Ovary (tissue), 9 donors: ENCODE results near the gene CDK18. TPM values are rescaled to one million over a fixed set of nuclear protein-coding genes. Genes with fewer than 3 reads are reported as not detected.

ENCODE experiments used
- DNase-seq, 5 donors: peaks; one replicate each; pipeline ENCODE4 v3.0.0-alpha.2; 2019 to 2020
- H3K27ac ChIP-seq, 2 donors: fragments of 200-600 bp; one replicate each; pipeline versions ENCODE4 v1.5.1 to v1.8.0; 2019 to 2022
- H3K27me3 ChIP-seq: fragments of 200-600 bp; one replicate; pipeline ENCODE4 v1.8.0; 2022
- H3K36me3 ChIP-seq: fragments of 200-600 bp; sonication (generic); one replicate; pipeline ENCODE4 v1.5.1; 2019
- H3K4me1 ChIP-seq: one replicate; pipeline ENCODE4 v1.8.1; 2013; ENCODE audit warnings: mild to moderate bottlenecking, moderate library complexity; ENCODE audit not compliant: insufficient read depth
- H3K4me3 ChIP-seq: fragments of 200-600 bp; sonication (generic); one replicate; pipeline ENCODE4 v1.5.1; 2017
- H3K9me3 ChIP-seq, 2 donors: fragments of 200-600 bp in 1 of 2; sonication (generic) in 1 of 2; one replicate each; pipeline versions ENCODE4 v1.5.1 to v1.8.1; 2013 to 2019; ENCODE audit warnings: mild to moderate bottlenecking in 1 of 2, moderate library complexity in 1 of 2
- CTCF ChIP-seq, 3 donors: fragments of 450-650 bp in 2 of 3; fragments of 200-600 bp in 1 of 3; IDR thresholded peaks; one replicate each; pipeline versions ENCODE4 v1.5.1 to v1.8.0; 2016 to 2022; ENCODE audit warnings: antibody characterized with exemption in 3 of 3, mild to moderate bottlenecking in 1 of 3
- EP300 ChIP-seq: sonication (generic); formaldehyde crosslinking; IDR thresholded peaks from one replicate; pipeline ENCODE4 v1.6.1; 2017; ENCODE audit warnings: antibody characterized with exemption
- POLR2A ChIP-seq: fragments of 450-650 bp; IDR thresholded peaks from one replicate; pipeline ENCODE4 v1.6.1; 2017; ENCODE audit warnings: antibody characterized with exemption, mild to moderate bottlenecking, moderate library complexity
- WGBS, 3 donors: extraction: QIAGEN DNeasy Blood & Tissue Kit in 1 of 3; methylation state at CpG; one replicate each; pipeline versions ENCODE4 v1.1.5 to v1.1.7; 2013 to 2017; 5-methylcytosine and 5-hydroxymethylcytosine counted together
- intact Hi-C, 4 donors: fragments of 100-400 bp; cut with DNase I; formaldehyde crosslinking; loops; one replicate each; pipeline versions ENCODE4 v1.11.0 to v1.15.1; 2022 to 2023
- polyA plus RNA-seq, 2 donors: library from polyadenylated mRNA; stranded (reverse); fragments of 200-250 nt in 1 of 2; fragments of 350-450 nt in 1 of 2; fragmentation: Illumina TruSeq in 1 of 2; extraction: RNeasy Lipid Tissue Mini Kit (QIAGEN cat#74804) in 1 of 2; gene quantifications; one replicate each; pipeline ENCODE4 v1.2.3, GENCODE V29; 2013 to 2014
- total RNA-seq, 7 donors: library from RNA; depleted of rRNA in 2 of 7; stranded (reverse); fragments of >200 nt in 2 of 7; fragmentation: NEBNext Ultra II Directional in 3 of 7; extraction: Animal tissue kit (Norgen Biotek cat#: 25700) in 3 of 7; gene quantifications; one replicate each; pipeline versions ENCODE4 v1.1.0 to v1.2.4, GENCODE V29; 2016 to 2023
- donor health status: DM: no; HTN: no; CAD: no; lungs with moderate emphysema.
- donor health status: DM: no; HTN: no; CAD: no.
- donor health status: Bipolar disorder and iron deficiency.
- donor health status: DM: yes; HTN: yes; CAD: no.
- donor health status: DM: no; HTN: no; CAD: no.
- donor health status: DM: yes; HTN: yes; CAD: no.

The CDK18 gene
- total and polyA plus RNA-seq, 9 donors, result 6.3 to 31.5 (median 18.8) TPM

GRCh38 chr1:205499789-205500188, 4.7 kb upstream of the CDK18 start:
- WGBS, 3 donors, result 63 to 82% (median 65%) methylated on average over 3 of the region's 3 CpGs
- no peaks in the 10 kb centered on the region for H3K36me3 ChIP-seq
- DNase-seq, result no peak
- H3K27me3 ChIP-seq, result no peaks in the 10 kb centered on the region
- TF ChIP-seq EP300, result no peak
- no peak for TF ChIP-seq POLR2A
- TF ChIP-seq CTCF (IDR thresholded peaks at IDR 0.05), result no peak
- no peak overlapping the region for H3K4me3 ChIP-seq
- no peaks in the 10 kb centered on the region for H3K9me3 ChIP-seq
- peaks cover 3% of the 10 kb centered on the region for H3K4me1 ChIP-seq
- intact Hi-C loops, result no loop called here
- H3K27ac ChIP-seq, result no peak overlapping the region

DNA sequence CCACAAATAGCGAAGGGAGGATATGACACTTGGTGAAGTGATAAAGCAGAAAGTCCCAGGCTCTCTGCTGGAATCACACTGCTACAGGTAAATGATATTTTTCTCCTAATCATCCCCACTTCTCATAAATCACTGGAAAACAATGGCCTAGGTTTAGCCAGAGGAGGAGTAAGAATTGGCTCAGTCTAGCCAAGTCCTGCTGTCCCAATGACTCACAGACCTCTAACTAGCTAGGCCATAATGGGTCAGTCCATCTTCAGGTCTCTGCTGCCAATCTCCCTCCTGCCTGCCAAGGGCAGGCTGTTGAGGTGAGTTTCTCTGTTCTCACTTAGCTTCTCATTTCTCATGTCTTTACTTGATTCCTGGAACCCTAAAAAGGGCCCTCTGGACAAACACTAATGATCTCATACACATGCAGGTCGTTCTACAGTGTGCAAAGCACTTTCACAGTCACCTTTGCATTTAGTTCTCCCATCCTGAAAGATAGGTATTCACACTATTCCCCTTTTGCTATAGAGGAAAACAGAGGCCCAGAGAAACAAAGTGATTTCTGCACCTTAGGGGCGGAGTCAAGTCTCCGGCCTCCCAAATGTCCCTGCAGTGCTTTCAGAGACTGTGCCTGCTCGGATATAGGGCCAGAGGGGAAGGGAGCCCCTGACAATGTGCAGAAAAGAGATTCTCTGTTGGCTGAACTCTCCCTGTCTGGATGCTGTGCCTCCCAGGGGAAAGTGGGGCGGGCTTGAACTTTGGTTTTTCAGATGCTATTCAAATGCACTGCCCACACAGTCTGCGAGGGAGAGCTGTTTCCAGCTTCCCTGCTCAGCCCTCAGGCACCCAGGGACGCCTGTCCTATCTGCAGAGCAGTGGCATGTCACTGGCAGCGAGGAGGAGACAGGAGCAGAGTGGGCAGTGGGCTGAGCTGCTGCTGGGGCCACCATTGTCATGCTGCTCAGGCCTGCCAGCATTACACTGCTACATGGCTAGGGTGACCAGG, 3.9 kb upstream of the CDK18 start:
- H3K27ac ChIP-seq, result no peak overlapping the region
- TF ChIP-seq CTCF (IDR thresholded peaks at IDR 0.05) (no peak), EP300 (no peak), POLR2A (no peak)
- H3K9me3 ChIP-seq, result no peaks in the 10 kb centered on the region
- H3K27me3 ChIP-seq, result no peaks in the 10 kb centered on the region
- H3K36me3 ChIP-seq, result no peaks in the 10 kb centered on the region
- intact Hi-C loops, result no loop called here
- peaks cover under 1% of the 10 kb centered on the region for H3K4me1 ChIP-seq
- H3K4me3 ChIP-seq, result no peak overlapping the region
- no peak for DNase-seq
- WGBS, 3 donors, result 64 to 68% (median 67%) methylated on average over 9 of the region's 9 CpGs

DNA sequence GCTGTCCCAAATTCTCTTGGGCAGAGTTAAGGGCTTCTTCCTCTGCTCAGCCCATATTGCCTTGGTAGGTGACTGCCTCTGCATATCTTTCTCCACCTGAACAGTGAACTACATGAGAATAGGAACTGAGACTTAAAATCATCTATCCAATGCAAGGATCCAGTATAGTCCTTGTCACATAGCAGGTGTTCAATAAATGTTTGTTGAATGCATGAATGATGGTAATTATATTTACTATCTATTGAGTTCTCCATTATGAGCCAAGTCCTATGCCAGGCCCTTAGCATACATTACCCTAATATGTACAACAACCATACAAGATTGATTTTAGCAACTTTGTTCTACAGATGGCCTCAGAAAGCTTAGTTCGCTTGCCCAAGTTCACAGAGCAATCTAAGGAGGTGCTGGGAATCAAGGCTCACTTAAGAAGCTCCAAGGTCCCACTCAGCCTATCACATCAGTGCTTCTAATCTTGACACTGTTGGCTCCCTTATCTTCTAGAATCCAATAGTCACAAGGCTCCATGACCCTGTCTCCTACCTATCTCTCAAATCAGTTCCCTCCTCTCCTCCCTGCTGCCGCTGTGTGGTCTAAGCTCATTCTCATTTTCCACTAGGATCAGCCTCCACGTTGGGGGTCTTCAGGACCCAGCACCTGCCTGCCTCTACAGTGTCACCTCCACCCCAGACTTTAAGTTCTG, 2.2 kb upstream of the CDK18 start:
- WGBS, 3 donors, result 89 to 95% (median 92%) methylated on average over 3 of the region's 3 CpGs
- intact Hi-C loops, result no loop called here
- no peak for DNase-seq
- no peaks in the 10 kb centered on the region for H3K9me3 ChIP-seq
- peaks cover 6% of the 10 kb centered on the region for H3K4me1 ChIP-seq
- no peaks in the 10 kb centered on the region for H3K27me3 ChIP-seq
- H3K27ac ChIP-seq, result no peak overlapping the region
- TF ChIP-seq POLR2A (no peak), CTCF (IDR thresholded peaks at IDR 0.05) (no peak), EP300 (no peak)
- no peaks in the 10 kb centered on the region for H3K36me3 ChIP-seq
- no peak overlapping the region for H3K4me3 ChIP-seq

GRCh38 chr1:205502992-205503391, 1.5 kb upstream of the CDK18 start:
- no peak for DNase-seq
- no peaks in the 10 kb centered on the region for H3K9me3 ChIP-seq
- H3K4me3 ChIP-seq, result no peak overlapping the region
- H3K27ac ChIP-seq, result no peak overlapping the region
- TF ChIP-seq EP300 (no peak), CTCF (IDR thresholded peaks at IDR 0.05) (no peak), POLR2A (no peak)
- 69 to 76% (median 73%) methylated on average over 3 of the region's 3 CpGs for WGBS, 3 donors
- intact Hi-C loops, result no loop called here
- peaks cover 6% of the 10 kb centered on the region for H3K4me1 ChIP-seq
- H3K27me3 ChIP-seq, result no peaks in the 10 kb centered on the region
- no peaks in the 10 kb centered on the region for H3K36me3 ChIP-seq
